MCF 10A (cell line): ENCODE data around the gene INTS7. TPM values are rescaled to one million over a fixed set of nuclear protein-coding genes. Genes with fewer than 3 reads are reported as not detected.
"Not testable (repeated sequence)": the region's sequence is repeated elsewhere in the genome, so short reads cannot be mapped to it uniquely, and the experiment has no call there.

Experiments used
- BruUV-seq: library from RNA; stranded (reverse); fragments of 400-500 nt; replicated peaks from 2 replicates; lab custom pipeline; 2021; lab: Mats Ljungman, UMichigan
- CTCF ChIA-PET: fragments of 300-600 bp; sonication (Branson Sonifier 250); formaldehyde crosslinking; extraction: SDS; loops from one replicate; lab custom pipeline; 2021; ENCODE audit warnings: antibody characterized with exemption, inconsistent platforms; lab: Yijun Ruan, JAX
- POLR2A ChIA-PET: fragments of 300-600, 350-650 bp; sonication (Branson Sonifier 250); formaldehyde crosslinking; extraction: SDS; loops from one replicate; lab custom pipeline; 2020; ENCODE audit warnings: antibody characterized with exemption, inconsistent platforms; lab: Yijun Ruan, JAX
- DNase-seq: peaks from one replicate; pipeline ENCODE4 v3.0.0-alpha.2; 2018; ENCODE audit not compliant: unreplicated experiment
- H3K27ac Mint-ChIP-seq: one replicate; pipeline ENCODE4 v1.8.0; 2022; ENCODE audit warnings: mild to moderate bottlenecking, low read depth, mixed read lengths; ENCODE audit not compliant: unreplicated experiment
- H3K27me3 Mint-ChIP-seq: one replicate; pipeline ENCODE4 v1.8.0; 2022; ENCODE audit warnings: mixed read lengths; ENCODE audit not compliant: insufficient read depth, unreplicated experiment
- H3K36me3 Mint-ChIP-seq: one replicate; pipeline ENCODE4 v1.8.0; 2022; ENCODE audit warnings: mild to moderate bottlenecking, moderate library complexity, mixed read lengths; ENCODE audit not compliant: insufficient read depth, unreplicated experiment
- H3K4me1 Mint-ChIP-seq: one replicate; pipeline ENCODE4 v1.8.0; 2022; ENCODE audit warnings: mixed read lengths; ENCODE audit not compliant: insufficient read depth, unreplicated experiment
- H3K4me3 Mint-ChIP-seq: one replicate; pipeline ENCODE4 v1.8.0; 2022; ENCODE audit warnings: mild to moderate bottlenecking, moderate library complexity, mixed read lengths; ENCODE audit not compliant: unreplicated experiment
- H3K9me3 Mint-ChIP-seq: one replicate; pipeline ENCODE4 v1.8.0; 2022; ENCODE audit warnings: mixed read lengths; ENCODE audit not compliant: unreplicated experiment
- intact Hi-C: fragments of 100-400 bp; cut with micrococcal nuclease; formaldehyde crosslinking; loops from 2 replicates; pipeline ENCODE4 v1.14.1; 2022
- total RNA-seq: library from RNA; stranded (reverse); gene quantifications from 2 replicates; pipeline ENCODE4 v1.2.3, GENCODE V29; 2022
- TF ChIP-seq, protein P1 (sequence below): fragments of 200-600 bp; IDR thresholded peaks from one replicate; pipeline ENCODE4 v1.8.0; 2022; ENCODE audit warnings: antibody characterized with exemption, mild to moderate bottlenecking; ENCODE audit not compliant: unreplicated experiment

Gene INTS7
- total RNA-seq, 1 experiment from 2014 or later: 62.3 TPM

- intact Hi-C loops: no loop called here
- Mint-ChIP-seq H3K9me3 (no peaks in the 10 kb centered on the region), H3K4me3 (no peak overlapping the region), H3K27me3 (no peaks in the 10 kb centered on the region), H3K4me1 (no peaks in the 10 kb centered on the region), H3K36me3 (peaks cover 74% of the 10 kb centered on the region), H3K27ac (no peak overlapping the region)
- POLR2A ChIA-PET: interaction anchor here (1.5 kb wide), 1 partner anchor 22 kb away, joined by 7 read pairs; no protein-coding TSS in a partner anchor
- CTCF ChIA-PET: no interaction called here
- no peak for DNase-seq
- BruUV-seq: no TSS peak
- TF ChIP-seq, protein P1, sequence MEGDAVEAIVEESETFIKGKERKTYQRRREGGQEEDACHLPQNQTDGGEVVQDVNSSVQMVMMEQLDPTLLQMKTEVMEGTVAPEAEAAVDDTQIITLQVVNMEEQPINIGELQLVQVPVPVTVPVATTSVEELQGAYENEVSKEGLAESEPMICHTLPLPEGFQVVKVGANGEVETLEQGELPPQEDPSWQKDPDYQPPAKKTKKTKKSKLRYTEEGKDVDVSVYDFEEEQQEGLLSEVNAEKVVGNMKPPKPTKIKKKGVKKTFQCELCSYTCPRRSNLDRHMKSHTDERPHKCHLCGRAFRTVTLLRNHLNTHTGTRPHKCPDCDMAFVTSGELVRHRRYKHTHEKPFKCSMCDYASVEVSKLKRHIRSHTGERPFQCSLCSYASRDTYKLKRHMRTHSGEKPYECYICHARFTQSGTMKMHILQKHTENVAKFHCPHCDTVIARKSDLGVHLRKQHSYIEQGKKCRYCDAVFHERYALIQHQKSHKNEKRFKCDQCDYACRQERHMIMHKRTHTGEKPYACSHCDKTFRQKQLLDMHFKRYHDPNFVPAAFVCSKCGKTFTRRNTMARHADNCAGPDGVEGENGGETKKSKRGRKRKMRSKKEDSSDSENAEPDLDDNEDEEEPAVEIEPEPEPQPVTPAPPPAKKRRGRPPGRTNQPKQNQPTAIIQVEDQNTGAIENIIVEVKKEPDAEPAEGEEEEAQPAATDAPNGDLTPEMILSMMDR: no peak
Measured at GRCh38 chr1:211967704-211968103, 67.7 kb downstream of the INTS7 start.

DNA sequence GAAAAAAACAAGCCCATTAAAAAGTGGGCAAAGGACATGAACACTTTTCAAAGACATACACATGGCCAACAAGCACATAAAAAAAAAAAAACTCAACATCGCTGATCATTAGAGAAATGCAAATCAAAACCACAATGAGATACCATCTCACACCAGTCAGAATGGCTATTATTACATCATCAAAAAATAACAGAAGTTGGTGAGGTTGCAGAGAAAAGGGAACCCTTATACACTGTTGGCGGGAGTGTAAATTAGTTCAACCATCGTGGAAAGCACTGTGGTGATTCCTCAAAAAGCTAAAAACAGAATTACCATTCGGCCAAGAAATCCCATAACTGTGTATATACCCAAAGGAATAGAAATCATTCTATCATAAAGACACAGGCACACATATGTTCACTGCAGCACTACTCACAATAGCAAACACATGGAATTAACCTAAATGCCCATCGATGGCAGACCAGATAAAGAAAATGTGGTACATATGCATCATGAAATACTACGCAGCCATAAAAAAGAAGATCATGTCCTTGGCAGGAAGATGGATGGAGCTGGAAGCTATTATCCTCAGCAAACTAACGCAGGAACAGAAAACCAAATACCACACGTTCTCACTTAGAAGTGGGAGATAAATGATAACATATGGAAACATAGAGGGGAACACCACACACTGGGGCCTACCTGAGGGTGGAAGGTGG is 70.1 kb downstream of the INTS7 start:
- H3K27ac Mint-ChIP-seq: no peak overlapping the region
- H3K4me3 Mint-ChIP-seq: no peak overlapping the region
- ChIA-PET CTCF (interaction anchor here (0.6 to 2.1 kb wide), 8 partner anchors 37 to 284 kb away, joined by 3 to 7 read pairs (median 3); no protein-coding TSS in a partner anchor), POLR2A (interaction anchor here (3.7 kb wide), 1 partner anchor 14 kb away, joined by 13 read pairs; no protein-coding TSS in a partner anchor)
- no peaks in the 10 kb centered on the region for H3K9me3 Mint-ChIP-seq
- no peaks in the 10 kb centered on the region for H3K4me1 Mint-ChIP-seq
- H3K27me3 Mint-ChIP-seq: no peaks in the 10 kb centered on the region
- no TSS peak for BruUV-seq
- H3K36me3 Mint-ChIP-seq: peaks cover 82% of the 10 kb centered on the region
- intact Hi-C loops: no loop called here
- TF ChIP-seq, protein P1: no peak
- no peak for DNase-seq

GRCh38 chr1:211959680-211960079 is 75.7 kb downstream of the INTS7 start:
- ChIA-PET POLR2A (no interaction called here), CTCF (interaction anchor here (0.9 to 3.0 kb wide), 5 partner anchors 15 to 261 kb away, joined by 3 to 9 read pairs (median 5); no protein-coding TSS in a partner anchor)
- Mint-ChIP-seq H3K9me3 (no peaks in the 10 kb centered on the region), H3K27ac (no peak overlapping the region), H3K4me3 (no peak overlapping the region), H3K27me3 (no peaks in the 10 kb centered on the region), H3K36me3 (peaks cover 85% of the 10 kb centered on the region), H3K4me1 (no peaks in the 10 kb centered on the region)
- BruUV-seq: no TSS peak
- intact Hi-C loops: no loop called here
- TF ChIP-seq, protein P1: no peak
- DNase-seq: no peak

DNA sequence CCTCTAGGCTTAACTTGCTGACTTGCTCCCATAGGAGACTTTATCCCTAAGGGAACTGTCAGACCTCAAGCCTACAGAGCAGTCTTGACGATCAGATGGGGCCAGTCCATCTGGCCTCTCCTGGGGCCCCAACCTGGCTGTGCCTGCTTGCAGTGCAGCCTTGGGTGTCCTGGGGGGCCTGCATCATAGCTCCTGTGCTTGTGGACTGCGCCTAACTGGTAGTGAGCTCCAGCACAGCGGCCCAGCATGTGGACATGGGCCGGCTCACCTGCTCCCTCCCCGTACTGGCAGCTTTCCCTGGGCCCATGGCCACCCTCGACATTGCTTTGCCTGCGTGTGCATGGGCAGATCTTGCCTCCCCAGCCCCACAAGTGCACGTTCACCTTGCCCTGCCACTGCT is 76.1 kb downstream of the INTS7 start:
- TF ChIP-seq, protein P1: no peak
- no peaks in the 10 kb centered on the region for H3K27me3 Mint-ChIP-seq
- intact Hi-C loops: no loop called here
- ChIA-PET POLR2A (no interaction called here), CTCF (interaction anchor here (0.9 to 3.0 kb wide), 4 partner anchors 14 to 261 kb away, joined by 3 to 9 read pairs (median 4); no protein-coding TSS in a partner anchor)
- H3K27ac Mint-ChIP-seq: no peak overlapping the region
- DNase-seq: no peak
- H3K4me1 Mint-ChIP-seq: no peaks in the 10 kb centered on the region
- no peak overlapping the region for H3K4me3 Mint-ChIP-seq
- no peaks in the 10 kb centered on the region for H3K9me3 Mint-ChIP-seq
- BruUV-seq: no TSS peak
- peaks cover 81% of the 10 kb centered on the region for H3K36me3 Mint-ChIP-seq

GRCh38 chr1:211954028-211954427 is 81.3 kb downstream of the INTS7 start:
- DNase-seq, BruUV-seq, H3K4me3 Mint-ChIP-seq, POLR2A ChIA-PET, H3K9me3 Mint-ChIP-seq, H3K27me3 Mint-ChIP-seq, H3K27ac Mint-ChIP-seq, intact Hi-C loops, CTCF ChIA-PET: not testable (repeated sequence)
- peaks cover 17% of the 10 kb centered on the region for H3K4me1 Mint-ChIP-seq
- peaks cover 33% of the 10 kb centered on the region for H3K36me3 Mint-ChIP-seq

GRCh38 chr1:211953543-211953942 is 81.8 kb downstream of the INTS7 start:
- H3K27ac Mint-ChIP-seq, POLR2A ChIA-PET, intact Hi-C loops, H3K9me3 Mint-ChIP-seq, BruUV-seq, DNase-seq, H3K27me3 Mint-ChIP-seq, H3K4me3 Mint-ChIP-seq: not testable (repeated sequence)
- Mint-ChIP-seq H3K36me3 (peaks cover 28% of the 10 kb centered on the region), H3K4me1 (peaks cover 17% of the 10 kb centered on the region)
- CTCF ChIA-PET: interaction anchor here (1.3 to 3.8 kb wide), 3 partner anchors 74 to 255 kb away, joined by 3 to 41 read pairs (median 4); no protein-coding TSS in a partner anchor
